ENCODE measurements around the gene PDGFRA. TPM values are rescaled to one million over a fixed set of nuclear protein-coding genes. Genes with fewer than 3 reads are reported as not detected.
"Not testable (repeated sequence)": the region's sequence is repeated elsewhere in the genome, so short reads cannot be mapped to it uniquely, and the experiment has no call there.

The PDGFRA gene
- total RNA-seq, 2 experiments from 2014 or later = not detected

GRCh38 chr4:54226404-54227255 lies 2.5 kb upstream of the PDGFRA start:
- ChIA-PET CTCF (interaction anchor here (0.7 kb wide), 1 partner anchor 7 kb away, joined by 3 read pairs; no protein-coding TSS in a partner anchor), POLR2A (no interaction called here)

- CTCF ChIA-PET = interaction anchor here (1.2 kb wide), 1 partner anchor 128 kb away, joined by 3 read pairs; no protein-coding TSS in a partner anchor
- POLR2A ChIA-PET = no interaction called here
Measured at GRCh38 chr4:54227256-54228055, 1.6 kb upstream of the PDGFRA start.

- POLR2A ChIA-PET = no interaction called here
- CTCF ChIA-PET = interaction anchor here (1.2 kb wide), 1 partner anchor 129 kb away, joined by 3 read pairs; no protein-coding TSS in a partner anchor
Measured at GRCh38 chr4:54228056-54228527, 1.0 kb upstream of the PDGFRA start.

DNA sequence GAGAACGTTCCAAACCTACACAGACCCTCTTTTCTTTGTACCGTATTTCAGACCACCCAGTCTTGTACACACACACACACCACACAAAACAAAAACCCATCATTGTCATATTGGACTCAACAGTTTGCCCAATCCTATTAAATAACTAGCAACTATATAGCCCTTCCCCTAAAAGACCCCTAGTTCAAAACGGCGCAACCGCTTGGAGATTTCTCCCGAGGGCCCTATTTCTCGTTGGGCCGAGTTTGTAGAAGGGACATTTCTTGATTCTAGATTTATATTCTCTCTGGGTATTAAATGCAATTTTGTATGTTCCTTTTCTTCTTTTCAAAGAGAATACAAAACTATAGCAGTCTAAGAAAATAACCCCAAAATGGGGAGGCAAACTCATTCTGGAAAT lies 547 bp upstream of the PDGFRA start:
- CTCF ChIA-PET = interaction anchor here (1.2 kb wide), 2 partner anchors 129 to 314 kb away, joined by 3 to 4 read pairs; no protein-coding TSS in a partner anchor
- POLR2A ChIA-PET = no interaction called here

- CTCF ChIA-PET = interaction anchor here (1.2 kb wide), 1 partner anchor 315 kb away, joined by 4 read pairs; no protein-coding TSS in a partner anchor
- POLR2A ChIA-PET = no interaction called here
Measured at GRCh38 chr4:54229631-54230483, 764 bp downstream of the PDGFRA start.

DNA sequence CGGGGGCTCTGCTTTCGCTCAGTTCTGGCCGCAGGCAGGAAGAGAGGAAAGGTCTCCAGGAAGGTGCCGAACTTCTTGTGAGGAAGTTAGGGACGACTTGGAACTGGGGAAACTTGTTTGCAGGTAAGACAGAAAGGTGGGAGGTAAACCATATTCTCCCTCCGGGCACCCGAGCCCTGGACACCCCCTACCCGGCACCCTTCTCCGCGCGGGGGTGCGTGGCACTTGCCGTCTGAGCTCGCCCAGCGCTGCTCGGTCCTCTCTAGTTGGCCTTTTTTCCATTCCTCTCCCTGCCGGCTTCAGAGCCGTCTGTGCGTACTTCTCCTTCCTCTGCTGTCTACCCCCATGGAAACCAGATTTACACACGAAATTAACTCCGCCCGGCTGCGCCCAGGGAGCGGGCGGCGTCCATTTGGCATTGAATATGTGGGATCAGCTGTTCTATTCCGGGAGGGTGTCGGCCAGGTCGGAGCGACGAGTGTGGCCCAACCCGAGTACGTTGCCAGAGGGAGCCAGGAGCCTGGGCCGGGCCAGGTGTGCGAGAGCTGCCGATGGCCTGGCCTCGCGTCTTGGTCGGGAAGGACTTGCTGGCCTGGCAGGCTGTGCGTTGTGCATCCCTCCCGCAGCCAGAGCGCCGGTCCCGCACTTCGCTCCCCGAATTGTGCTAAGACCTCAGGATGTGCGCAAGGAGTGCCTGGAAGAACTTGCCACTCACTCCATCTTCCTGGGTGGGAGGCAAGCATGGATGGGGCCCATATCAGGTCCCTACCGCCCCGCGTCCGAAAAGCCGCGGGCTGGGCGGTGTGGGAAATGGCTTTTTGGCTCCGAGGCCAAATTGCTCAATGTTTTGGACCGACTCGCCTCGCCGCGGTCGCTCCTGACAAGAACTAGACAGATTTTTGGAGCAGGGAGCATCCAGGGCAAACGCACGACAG lies 1.7 kb downstream of the PDGFRA start:
- ChIA-PET CTCF (interaction anchor here (1.1 kb wide), 1 partner anchor 322 kb away, joined by 3 read pairs; no protein-coding TSS in a partner anchor), POLR2A (no interaction called here)

DNA sequence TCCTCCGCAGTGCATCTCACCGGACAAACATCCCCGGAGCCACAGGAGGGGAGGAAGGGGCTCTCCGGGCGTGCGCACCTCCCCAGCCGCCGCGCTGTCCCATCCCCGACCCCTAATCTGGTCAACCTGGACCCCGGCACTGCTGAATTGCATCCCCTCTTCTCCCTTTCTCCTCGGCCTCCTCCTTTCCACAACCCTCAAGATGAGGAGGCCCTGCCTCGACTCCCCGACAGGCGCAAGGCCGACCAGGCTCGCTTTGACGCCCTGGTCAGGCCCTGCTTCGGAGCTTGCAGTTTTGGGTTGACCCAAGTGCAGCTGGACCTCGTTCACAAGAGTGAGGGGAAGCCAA lies 2.3 kb downstream of the PDGFRA start:
- CTCF ChIA-PET = interaction anchor here (0.6 to 3.6 kb wide), 3 partner anchors 12 to 323 kb away, joined by 3 to 16 read pairs (median 4); no protein-coding TSS in a partner anchor
- POLR2A ChIA-PET = no interaction called here

DNA sequence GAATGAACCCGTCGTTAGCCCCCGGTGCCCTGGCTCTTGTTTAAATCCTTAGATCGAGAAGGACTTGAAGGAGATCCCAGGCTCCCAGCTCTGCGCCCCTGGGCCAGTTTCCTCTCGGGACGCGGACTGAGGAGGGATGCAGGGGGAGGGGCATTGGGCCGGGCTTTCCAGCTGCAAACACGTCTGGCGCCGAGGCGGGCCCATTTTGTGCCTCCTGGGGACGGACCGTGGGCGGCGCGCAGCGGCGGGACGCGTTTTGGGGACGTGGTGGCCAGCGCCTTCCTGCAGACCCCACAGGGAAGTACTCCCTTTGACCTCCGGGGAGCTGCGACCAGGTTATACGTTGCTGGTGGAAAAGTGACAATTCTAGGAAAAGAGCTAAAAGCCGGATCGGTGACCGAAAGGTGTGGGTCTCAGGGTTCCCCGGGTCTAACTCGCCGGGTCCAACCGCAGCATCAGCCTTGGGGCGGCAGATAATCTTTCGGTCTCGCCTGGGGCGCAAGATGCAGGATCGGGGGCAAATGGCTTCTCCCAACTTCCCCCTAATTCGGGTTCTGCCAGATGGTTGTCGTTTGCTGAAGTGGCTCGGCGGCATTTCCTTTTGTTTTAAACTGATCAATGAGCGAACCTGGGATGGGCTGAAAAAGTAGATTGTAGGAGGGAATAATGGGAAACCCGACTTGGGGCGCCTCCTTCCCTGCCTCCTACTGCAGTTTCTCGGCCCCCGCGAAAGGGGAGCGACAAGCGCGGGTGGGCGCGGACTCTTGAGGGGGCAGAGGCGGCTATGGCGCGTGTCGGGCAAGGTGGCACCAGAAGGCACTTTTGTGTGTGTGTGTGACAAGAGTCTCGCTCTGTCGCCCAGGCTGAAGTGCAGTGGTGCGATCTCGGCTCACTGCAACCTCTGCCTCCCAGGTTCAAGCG lies 2.9 kb downstream of the PDGFRA start:
- ChIA-PET POLR2A (no interaction called here), CTCF (interaction anchor here (0.6 to 3.6 kb wide), 11 partner anchors 13 to 895 kb away, joined by 3 to 35 read pairs (median 4); no protein-coding TSS in a partner anchor)

- ChIA-PET CTCF (interaction anchor here (0.7 to 3.6 kb wide), 29 partner anchors 14 to 1688 kb away, joined by 3 to 35 read pairs (median 3); no protein-coding TSS in a partner anchor), POLR2A (no interaction called here)
Measured at GRCh38 chr4:54233277-54233696, 4.2 kb downstream of the PDGFRA start.

DNA sequence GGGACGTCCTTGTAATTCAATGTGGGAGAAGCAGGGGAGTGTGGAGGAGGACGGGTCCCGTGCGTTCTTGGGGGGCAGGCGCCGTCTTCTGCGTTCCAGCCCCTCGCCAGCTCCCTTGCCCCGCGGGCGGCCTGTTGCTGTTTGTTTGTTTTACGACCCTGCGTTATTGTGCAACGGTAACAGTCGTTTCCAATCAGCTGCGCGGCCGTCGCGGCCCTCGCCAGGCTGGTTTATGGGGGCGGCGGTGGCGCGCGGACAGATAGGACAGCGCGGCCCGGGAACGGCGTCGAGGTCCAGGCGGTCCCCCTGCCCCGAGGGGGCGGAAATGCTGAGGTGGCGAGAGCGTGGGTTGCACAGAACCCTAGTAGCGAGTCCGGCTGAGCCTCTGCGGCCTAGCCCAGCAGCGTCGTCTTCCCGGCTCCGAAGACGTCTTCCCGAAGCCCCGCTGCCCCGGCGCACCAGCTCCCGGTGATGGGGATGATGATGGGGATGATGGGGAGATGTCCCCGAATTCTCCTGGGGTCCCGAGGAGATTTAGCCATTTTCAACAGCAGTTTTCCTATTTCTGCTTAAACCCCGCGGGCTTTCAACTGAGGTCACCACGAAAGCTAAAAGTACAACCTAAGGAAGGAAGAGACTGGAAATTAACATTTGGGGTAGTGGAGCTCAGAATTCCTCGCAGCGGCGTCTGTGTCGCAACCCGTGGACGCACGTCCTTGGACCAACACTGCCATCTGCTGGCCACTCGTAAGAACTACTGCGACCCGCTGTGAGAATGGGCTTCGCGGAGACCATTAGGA lies 4.8 kb downstream of the PDGFRA start:
- ChIA-PET POLR2A (no interaction called here), CTCF (interaction anchor here (0.5 to 3.6 kb wide), 34 partner anchors 8 to 1688 kb away, joined by 3 to 35 read pairs (median 3); no protein-coding TSS in a partner anchor)

GRCh38 chr4:54234497-54235205 lies 5.6 kb downstream of the PDGFRA start:
- CTCF ChIA-PET = interaction anchor here (0.6 to 3.6 kb wide), 23 partner anchors 10 to 1689 kb away, joined by 3 to 35 read pairs (median 4); no protein-coding TSS in a partner anchor
- POLR2A ChIA-PET = no interaction called here

- CTCF ChIA-PET, POLR2A ChIA-PET: not testable (repeated sequence)
Measured at GRCh38 chr4:54236316-54236715, 7.2 kb downstream of the PDGFRA start.

DNA sequence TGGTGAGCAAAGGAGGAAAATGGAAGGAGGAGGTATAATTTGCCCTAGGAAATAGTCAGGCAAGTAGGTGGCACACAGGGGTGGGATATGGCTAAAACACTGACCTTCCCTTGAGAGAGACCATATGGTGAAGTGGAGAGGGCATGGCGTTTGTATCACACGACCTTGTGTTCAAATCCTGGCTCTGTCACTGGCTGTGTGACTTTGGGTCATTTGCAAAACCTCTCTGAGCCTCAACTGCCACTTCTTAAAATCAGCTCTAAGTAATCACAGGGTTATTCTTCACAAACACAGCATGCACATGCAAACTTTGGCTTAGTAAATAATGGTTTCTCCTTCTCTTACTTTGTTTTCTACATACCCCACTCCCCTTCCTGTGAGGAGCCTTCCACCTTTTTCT lies 8.7 kb downstream of the PDGFRA start:
- ChIA-PET POLR2A (no interaction called here), CTCF (no interaction called here)

GRCh38 chr4:54238389-54238788 lies 9.3 kb downstream of the PDGFRA start:
- ChIA-PET POLR2A (no interaction called here), CTCF (no interaction called here)

GRCh38 chr4:54241268-54241823 lies 12.3 kb downstream of the PDGFRA start:
- POLR2A ChIA-PET = not testable (repeated sequence)
- CTCF ChIA-PET = interaction anchor here (0.7 kb wide), 1 partner anchor 193 kb away, joined by 3 read pairs; no protein-coding TSS in a partner anchor
